Liver (tissue), 9 donors: Measurements from ENCODE around the gene ADNP. TPM values are rescaled to one million over a fixed set of nuclear protein-coding genes. Genes with fewer than 3 reads are reported as not detected.

Experiments
- DNase-seq: peaks from one replicate; pipeline ENCODE4 v3.0.0-alpha.2; 2017; ENCODE audit warnings: low spot score
- H3K27ac ChIP-seq, 2 donors: one replicate each; pipeline ENCODE4 v1.7.0; 2013; ENCODE audit warnings: inconsistent platforms in 2 of 2, low read length in 2 of 2, control low read depth in 1 of 2, low read depth in 1 of 2, mild to moderate bottlenecking in 1 of 2
- H3K27me3 ChIP-seq, 4 donors: one replicate each; pipeline versions ENCODE4 v1.6.1 to v1.7.0; 2013; ENCODE audit warnings: low read length in 3 of 4, inconsistent platforms in 1 of 4, mild to moderate bottlenecking in 1 of 4, moderate library complexity in 1 of 4; ENCODE audit not compliant: control insufficient read depth in 4 of 4, insufficient read depth in 4 of 4
- H3K36me3 ChIP-seq, 4 donors: one replicate each; pipeline versions ENCODE4 v1.6.1 to v1.7.0; 2013; ENCODE audit warnings: low read length in 3 of 4, mild to moderate bottlenecking in 3 of 4, low read depth in 1 of 4, moderate library complexity in 1 of 4; ENCODE audit not compliant: control insufficient read depth in 4 of 4, insufficient read depth in 3 of 4
- H3K4me1 ChIP-seq, 4 donors: one replicate each; pipeline versions ENCODE4 v1.6.1 to v1.7.0; 2013; ENCODE audit warnings: low read length in 3 of 4, mild to moderate bottlenecking in 3 of 4, moderate library complexity in 1 of 4; ENCODE audit not compliant: control insufficient read depth in 4 of 4, insufficient read depth in 4 of 4
- H3K4me3 ChIP-seq, 3 donors: one replicate each; pipeline versions ENCODE4 v1.6.1 to v1.7.0; 2013; ENCODE audit warnings: low read length in 3 of 3, control low read depth in 1 of 3, low read depth in 1 of 3, mild to moderate bottlenecking in 1 of 3
- H3K9ac ChIP-seq, 2 donors: one replicate each; pipeline ENCODE4 v1.7.0; 2013; ENCODE audit warnings: low read length in 2 of 2, mild to moderate bottlenecking in 2 of 2, moderate library complexity in 2 of 2, control low read depth in 1 of 2, low read depth in 1 of 2
- H3K9me3 ChIP-seq, 4 donors: one replicate each; pipeline versions ENCODE4 v1.6.1 to v1.7.0; 2013; ENCODE audit warnings: low read length in 3 of 4; ENCODE audit not compliant: control insufficient read depth in 4 of 4
- EGR1 ChIP-seq, 2 donors: IDR thresholded peaks; 2 replicates each; pipeline ENCODE4 v1.6.1; 2016 to 2018; ENCODE audit warnings: antibody characterized with exemption in 2 of 2, low read depth in 2 of 2
- FOXA1 ChIP-seq: IDR thresholded peaks from 2 replicates; pipeline ENCODE4 v1.6.1; 2016; ENCODE audit warnings: antibody characterized with exemption
- FOXA2 ChIP-seq: IDR thresholded peaks from 2 replicates; pipeline ENCODE4 v1.6.1; 2016; ENCODE audit warnings: antibody characterized with exemption
- GABPA ChIP-seq, 2 donors: IDR thresholded peaks in 1 of 2; conservative IDR thresholded peaks in 1 of 2; 2 replicates each; pipeline ENCODE4 v1.6.1; 2016; ENCODE audit warnings: antibody characterized with exemption in 2 of 2, mild to moderate bottlenecking in 1 of 2, moderate library complexity in 1 of 2
- HNF4A ChIP-seq, 2 donors: conservative IDR thresholded peaks; 2 replicates each; pipeline ENCODE4 v1.6.1; 2016; ENCODE audit warnings: antibody characterized with exemption in 2 of 2, mild to moderate bottlenecking in 2 of 2
- HNF4G ChIP-seq: IDR thresholded peaks from 2 replicates; pipeline ENCODE4 v1.6.1; 2016; ENCODE audit warnings: antibody characterized with exemption
- JUND ChIP-seq, 2 donors: IDR thresholded peaks; 2 replicates each; pipeline ENCODE4 v1.6.1; 2016; ENCODE audit warnings: antibody characterized with exemption in 2 of 2
- NR2F2 ChIP-seq: IDR thresholded peaks from 2 replicates; pipeline ENCODE4 v1.6.1; 2016; ENCODE audit warnings: antibody characterized with exemption
- RAD21 ChIP-seq, 2 donors: IDR thresholded peaks; 2 replicates each; pipeline ENCODE4 v1.6.1; 2016; ENCODE audit warnings: antibody characterized with exemption in 2 of 2, mild to moderate bottlenecking in 2 of 2
- RXRA ChIP-seq, 2 donors: IDR thresholded peaks; 2 replicates each; pipeline ENCODE4 v1.6.1; 2017 to 2018; ENCODE audit warnings: antibody characterized with exemption in 2 of 2, mild to moderate bottlenecking in 1 of 2
- SP1 ChIP-seq: IDR thresholded peaks from 2 replicates; pipeline ENCODE4 v1.6.1; 2018; ENCODE audit warnings: antibody characterized with exemption, mild to moderate bottlenecking
- TAF1 ChIP-seq: conservative IDR thresholded peaks from 2 replicates; pipeline ENCODE4 v1.6.1; 2016; ENCODE audit warnings: antibody characterized with exemption, mild to moderate bottlenecking
- YY1 ChIP-seq: IDR thresholded peaks from 2 replicates; pipeline ENCODE4 v1.6.1; 2016; ENCODE audit warnings: antibody characterized with exemption, mild to moderate bottlenecking
- WGBS: extraction: QIAGEN DNeasy Blood & Tissue Kit; methylation state at CpG from one replicate; pipeline ENCODE4 v1.1.7; 2013; 5-methylcytosine and 5-hydroxymethylcytosine counted together
- polyA plus RNA-seq, 2 donors: library from polyadenylated mRNA; stranded (reverse) in 1 of 2; unstranded in 1 of 2; fragments of 200-250 nt in 1 of 2; fragments of >200 nt in 1 of 2; fragmentation: Nextera tagmentation in 1 of 2; extraction: Ambion mirVana in 1 of 2; gene quantifications; one replicate each; pipeline versions ENCODE4 v1.2.1 to v1.2.3, GENCODE V29; 2013 to 2015
- total RNA-seq, 2 donors: library from RNA; depleted of rRNA; stranded (reverse); fragments of >200 nt; gene quantifications; one replicate each; pipeline ENCODE4 v1.2.3, GENCODE V29; 2014
- TF ChIP-seq, protein P1 (sequence below): fragments of 150-350 bp; IDR thresholded peaks from 2 replicates; pipeline ENCODE4 v1.5.1; 2017; ENCODE audit warnings: improper control_type of control experiment, low read depth, low read length; ENCODE audit not compliant: missing input control
- TF ChIP-seq, protein P2 (sequence below): IDR thresholded peaks from 2 replicates; pipeline ENCODE4 v1.6.1; 2016; ENCODE audit warnings: antibody characterized with exemption
- TF ChIP-seq, protein P3 (sequence below): IDR thresholded peaks from 2 replicates; pipeline ENCODE4 v1.6.1; 2016; ENCODE audit warnings: antibody characterized with exemption, mild to moderate bottlenecking
- TF ChIP-seq, protein P4 (sequence below): IDR thresholded peaks from 2 replicates; pipeline ENCODE4 v1.6.1; 2016; ENCODE audit warnings: antibody characterized with exemption
- TF ChIP-seq, protein P5 (sequence below): IDR thresholded peaks from 2 replicates; pipeline ENCODE4 v1.6.1; 2016; ENCODE audit warnings: antibody characterized with exemption
- donor health status: healthy.
- donor health status: healthy.
- donor health status: healthy.
- donor health status: healthy.
- donor health status: healthy.

Gene ADNP
- total and polyA plus RNA-seq, 4 donors = 9.3 to 25.4 (median 20.1) TPM

DNA sequence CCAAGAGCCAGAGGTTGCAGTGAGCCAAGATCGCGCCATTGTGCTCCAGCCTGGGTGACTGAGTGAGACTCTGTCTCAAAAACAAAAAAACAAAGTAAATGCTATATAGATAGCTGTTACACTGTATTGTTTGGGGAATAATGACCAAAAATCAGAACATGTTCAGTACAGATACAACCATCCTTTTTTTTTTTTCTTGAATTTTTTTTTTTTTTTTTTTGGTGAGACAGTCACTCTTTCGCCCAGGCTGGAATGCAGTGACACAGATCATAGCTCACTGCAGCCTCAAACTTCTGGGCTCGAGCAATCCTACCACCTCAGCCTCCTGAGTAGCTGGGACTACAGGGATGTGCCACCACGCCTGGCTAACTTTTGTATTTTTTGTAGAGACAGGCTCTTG lies 72.7 kb downstream of the ADNP start:
- H3K27me3 ChIP-seq = no peaks in the 10 kb centered on the region
- H3K36me3 ChIP-seq = no peaks in the 10 kb centered on the region
- H3K4me1 ChIP-seq = peaks cover 9 to 34% (median 24%) of the 10 kb centered on the region in 4 donors
- no peak for TF ChIP-seq FOXA2
- TF ChIP-seq, protein P1, sequence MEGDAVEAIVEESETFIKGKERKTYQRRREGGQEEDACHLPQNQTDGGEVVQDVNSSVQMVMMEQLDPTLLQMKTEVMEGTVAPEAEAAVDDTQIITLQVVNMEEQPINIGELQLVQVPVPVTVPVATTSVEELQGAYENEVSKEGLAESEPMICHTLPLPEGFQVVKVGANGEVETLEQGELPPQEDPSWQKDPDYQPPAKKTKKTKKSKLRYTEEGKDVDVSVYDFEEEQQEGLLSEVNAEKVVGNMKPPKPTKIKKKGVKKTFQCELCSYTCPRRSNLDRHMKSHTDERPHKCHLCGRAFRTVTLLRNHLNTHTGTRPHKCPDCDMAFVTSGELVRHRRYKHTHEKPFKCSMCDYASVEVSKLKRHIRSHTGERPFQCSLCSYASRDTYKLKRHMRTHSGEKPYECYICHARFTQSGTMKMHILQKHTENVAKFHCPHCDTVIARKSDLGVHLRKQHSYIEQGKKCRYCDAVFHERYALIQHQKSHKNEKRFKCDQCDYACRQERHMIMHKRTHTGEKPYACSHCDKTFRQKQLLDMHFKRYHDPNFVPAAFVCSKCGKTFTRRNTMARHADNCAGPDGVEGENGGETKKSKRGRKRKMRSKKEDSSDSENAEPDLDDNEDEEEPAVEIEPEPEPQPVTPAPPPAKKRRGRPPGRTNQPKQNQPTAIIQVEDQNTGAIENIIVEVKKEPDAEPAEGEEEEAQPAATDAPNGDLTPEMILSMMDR = no peak
- TF ChIP-seq, protein P2, sequence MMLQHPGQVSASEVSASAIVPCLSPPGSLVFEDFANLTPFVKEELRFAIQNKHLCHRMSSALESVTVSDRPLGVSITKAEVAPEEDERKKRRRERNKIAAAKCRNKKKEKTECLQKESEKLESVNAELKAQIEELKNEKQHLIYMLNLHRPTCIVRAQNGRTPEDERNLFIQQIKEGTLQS = no peak
- no peak for TF ChIP-seq HNF4A (conservative IDR thresholded peaks at IDR 0.05)
- TF ChIP-seq, protein P3, sequence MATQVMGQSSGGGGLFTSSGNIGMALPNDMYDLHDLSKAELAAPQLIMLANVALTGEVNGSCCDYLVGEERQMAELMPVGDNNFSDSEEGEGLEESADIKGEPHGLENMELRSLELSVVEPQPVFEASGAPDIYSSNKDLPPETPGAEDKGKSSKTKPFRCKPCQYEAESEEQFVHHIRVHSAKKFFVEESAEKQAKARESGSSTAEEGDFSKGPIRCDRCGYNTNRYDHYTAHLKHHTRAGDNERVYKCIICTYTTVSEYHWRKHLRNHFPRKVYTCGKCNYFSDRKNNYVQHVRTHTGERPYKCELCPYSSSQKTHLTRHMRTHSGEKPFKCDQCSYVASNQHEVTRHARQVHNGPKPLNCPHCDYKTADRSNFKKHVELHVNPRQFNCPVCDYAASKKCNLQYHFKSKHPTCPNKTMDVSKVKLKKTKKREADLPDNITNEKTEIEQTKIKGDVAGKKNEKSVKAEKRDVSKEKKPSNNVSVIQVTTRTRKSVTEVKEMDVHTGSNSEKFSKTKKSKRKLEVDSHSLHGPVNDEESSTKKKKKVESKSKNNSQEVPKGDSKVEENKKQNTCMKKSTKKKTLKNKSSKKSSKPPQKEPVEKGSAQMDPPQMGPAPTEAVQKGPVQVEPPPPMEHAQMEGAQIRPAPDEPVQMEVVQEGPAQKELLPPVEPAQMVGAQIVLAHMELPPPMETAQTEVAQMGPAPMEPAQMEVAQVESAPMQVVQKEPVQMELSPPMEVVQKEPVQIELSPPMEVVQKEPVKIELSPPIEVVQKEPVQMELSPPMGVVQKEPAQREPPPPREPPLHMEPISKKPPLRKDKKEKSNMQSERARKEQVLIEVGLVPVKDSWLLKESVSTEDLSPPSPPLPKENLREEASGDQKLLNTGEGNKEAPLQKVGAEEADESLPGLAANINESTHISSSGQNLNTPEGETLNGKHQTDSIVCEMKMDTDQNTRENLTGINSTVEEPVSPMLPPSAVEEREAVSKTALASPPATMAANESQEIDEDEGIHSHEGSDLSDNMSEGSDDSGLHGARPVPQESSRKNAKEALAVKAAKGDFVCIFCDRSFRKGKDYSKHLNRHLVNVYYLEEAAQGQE = no peak
- TF ChIP-seq, protein P4, sequence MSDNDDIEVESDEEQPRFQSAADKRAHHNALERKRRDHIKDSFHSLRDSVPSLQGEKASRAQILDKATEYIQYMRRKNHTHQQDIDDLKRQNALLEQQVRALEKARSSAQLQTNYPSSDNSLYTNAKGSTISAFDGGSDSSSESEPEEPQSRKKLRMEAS = no peak
- no peak for TF ChIP-seq TAF1
- no peak for TF ChIP-seq EGR1 (IDR thresholded peaks at IDR 0.05; ENCODE audit: low read depth in 2 of 2)
- TF ChIP-seq RXRA (IDR thresholded peaks at IDR 0.05) = no peak
- no peak for TF ChIP-seq NR2F2
- no peak for TF ChIP-seq GABPA (IDR thresholded peaks at IDR 0.05 in 1 of 2, conservative IDR thresholded peaks at IDR 0.05 in 1 of 2)
- no peak for TF ChIP-seq JUND (IDR thresholded peaks at IDR 0.05)
- TF ChIP-seq HNF4G = no peak
- TF ChIP-seq SP1 = no peak
- TF ChIP-seq, protein P5, sequence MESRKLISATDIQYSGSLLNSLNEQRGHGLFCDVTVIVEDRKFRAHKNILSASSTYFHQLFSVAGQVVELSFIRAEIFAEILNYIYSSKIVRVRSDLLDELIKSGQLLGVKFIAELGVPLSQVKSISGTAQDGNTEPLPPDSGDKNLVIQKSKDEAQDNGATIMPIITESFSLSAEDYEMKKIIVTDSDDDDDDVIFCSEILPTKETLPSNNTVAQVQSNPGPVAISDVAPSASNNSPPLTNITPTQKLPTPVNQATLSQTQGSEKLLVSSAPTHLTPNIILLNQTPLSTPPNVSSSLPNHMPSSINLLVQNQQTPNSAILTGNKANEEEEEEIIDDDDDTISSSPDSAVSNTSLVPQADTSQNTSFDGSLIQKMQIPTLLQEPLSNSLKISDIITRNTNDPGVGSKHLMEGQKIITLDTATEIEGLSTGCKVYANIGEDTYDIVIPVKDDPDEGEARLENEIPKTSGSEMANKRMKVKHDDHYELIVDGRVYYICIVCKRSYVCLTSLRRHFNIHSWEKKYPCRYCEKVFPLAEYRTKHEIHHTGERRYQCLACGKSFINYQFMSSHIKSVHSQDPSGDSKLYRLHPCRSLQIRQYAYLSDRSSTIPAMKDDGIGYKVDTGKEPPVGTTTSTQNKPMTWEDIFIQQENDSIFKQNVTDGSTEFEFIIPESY = no peak
- TF ChIP-seq YY1 = no peak
- no peak for TF ChIP-seq RAD21 (IDR thresholded peaks at IDR 0.05)
- no peak for TF ChIP-seq FOXA1
- 97% methylated on average over 5 of the region's 5 CpGs for WGBS
- H3K27ac ChIP-seq = no peak overlapping the region
- DNase-seq = no peak
- no peak overlapping the region for H3K4me3 ChIP-seq
- H3K9me3 ChIP-seq = no peaks in the 10 kb centered on the region
- no peak overlapping the region for H3K9ac ChIP-seq
